H9 (cell line): ENCODE data around the gene MARCHF3. TPM values are rescaled to one million over a fixed set of nuclear protein-coding genes. Genes with fewer than 3 reads are reported as not detected.

Experiments used
- DNase-seq: peaks from one replicate; pipeline ENCODE4 v3.0.0-alpha.2; 2017
- H2AFZ ChIP-seq: one replicate; pipeline ENCODE4 v1.6.1; 2013; ENCODE audit warnings: mild to moderate bottlenecking, low read length, control low read depth, moderate library complexity
- H2AK5ac ChIP-seq: 2 replicates; pipeline ENCODE4 v1.6.1; 2013; ENCODE audit warnings: low read length, control low read depth, mixed read lengths; ENCODE audit not compliant: insufficient read length
- H2BK120ac ChIP-seq: one replicate; pipeline ENCODE4 v1.6.1; 2013; ENCODE audit warnings: low read depth, mild to moderate bottlenecking, low read length, control low read depth, inconsistent platforms; ENCODE audit not compliant: poor library complexity, severe bottlenecking
- H2BK12ac ChIP-seq: 2 replicates; pipeline ENCODE4 v1.6.1; 2013; ENCODE audit warnings: low read length, control low read depth, mixed read lengths, low read depth; ENCODE audit not compliant: insufficient read length
- H2BK15ac ChIP-seq: 2 replicates; pipeline ENCODE4 v1.6.1; 2013; ENCODE audit warnings: low read depth, low read length, control low read depth
- H2BK20ac ChIP-seq: one replicate; pipeline ENCODE4 v1.6.1; 2013; ENCODE audit warnings: low read depth, mild to moderate bottlenecking, low read length, control low read depth, inconsistent platforms; ENCODE audit not compliant: poor library complexity, severe bottlenecking
- H2BK5ac ChIP-seq: 2 replicates; pipeline ENCODE4 v1.6.1; 2013; ENCODE audit warnings: low read length, control low read depth, mixed read lengths; ENCODE audit not compliant: insufficient read length
- H3K14ac ChIP-seq: 2 replicates; pipeline ENCODE4 v1.6.1; 2013; ENCODE audit warnings: low read length, control low read depth; ENCODE audit not compliant: insufficient read depth
- H3K18ac ChIP-seq: 2 replicates; pipeline ENCODE4 v1.6.1; 2013; ENCODE audit warnings: low read depth, mild to moderate bottlenecking, mixed read lengths, low read length, control low read depth; ENCODE audit not compliant: insufficient read length
- H3K23ac ChIP-seq: 2 replicates; pipeline ENCODE4 v1.6.1; 2013; ENCODE audit warnings: low read length, control low read depth, mixed read lengths, low read depth; ENCODE audit not compliant: insufficient read length
- H3K23me2 ChIP-seq: 2 replicates; pipeline ENCODE4 v1.6.1; 2013; ENCODE audit warnings: low read depth, mild to moderate bottlenecking, mixed read lengths, low read length, control low read depth; ENCODE audit not compliant: insufficient read length, poor library complexity, severe bottlenecking
- H3K27ac ChIP-seq: 2 replicates; pipeline ENCODE4 v1.5.1; 2013; ENCODE audit warnings: low read length, control low read depth, mixed read lengths, low read depth; ENCODE audit not compliant: insufficient read length
- H3K27me3 ChIP-seq: 2 replicates; pipeline ENCODE4 v1.6.1; 2013; ENCODE audit warnings: low read length, control low read depth, inconsistent platforms; ENCODE audit not compliant: insufficient read depth
- H3K4ac ChIP-seq: 2 replicates; pipeline ENCODE4 v1.6.1; 2013; ENCODE audit warnings: low read depth, mild to moderate bottlenecking, control low read depth, inconsistent platforms, low read length, moderate library complexity
- H3K4me1 ChIP-seq: 2 replicates; pipeline ENCODE4 v1.6.1; 2013; ENCODE audit warnings: low read length, control low read depth, inconsistent platforms; ENCODE audit not compliant: insufficient read depth
- H3K4me2 ChIP-seq: 2 replicates; pipeline ENCODE4 v1.6.1; 2013; ENCODE audit warnings: low read length, control low read depth, mixed read lengths; ENCODE audit not compliant: insufficient read length, insufficient read depth
- H3K56ac ChIP-seq: 2 replicates; pipeline ENCODE4 v1.6.1; 2013; ENCODE audit warnings: low read depth, mild to moderate bottlenecking, mixed read lengths, low read length, control low read depth; ENCODE audit not compliant: insufficient read length
- H3K79me1 ChIP-seq: 2 replicates; pipeline ENCODE4 v1.6.1; 2013; ENCODE audit warnings: low read depth, mild to moderate bottlenecking, moderate library complexity, low read length, control low read depth, inconsistent platforms; ENCODE audit not compliant: insufficient read depth, poor library complexity, severe bottlenecking
- H3K79me2 ChIP-seq: 2 replicates; pipeline ENCODE4 v1.6.1; 2013; ENCODE audit warnings: low read length, control low read depth, inconsistent platforms; ENCODE audit not compliant: insufficient read depth
- H3K9ac ChIP-seq: 2 replicates; pipeline ENCODE4 v1.6.1; 2013; ENCODE audit warnings: low read length, control low read depth, mixed read lengths; ENCODE audit not compliant: insufficient read length; ENCODE audit errors: extremely low read depth
- H3K9me3 ChIP-seq: one replicate; pipeline ENCODE4 v1.6.1; 2013; ENCODE audit warnings: low read depth, low read length, inconsistent platforms; ENCODE audit not compliant: control insufficient read depth
- H3T11ph ChIP-seq: one replicate; pipeline ENCODE4 v1.6.1; 2013; ENCODE audit warnings: mild to moderate bottlenecking, low read length, control low read depth, inconsistent platforms
- H4K20me1 ChIP-seq: one replicate; pipeline ENCODE4 v1.6.1; 2013; ENCODE audit not compliant: control insufficient read depth, insufficient read length, insufficient read depth
- H4K5ac ChIP-seq: 2 replicates; pipeline ENCODE4 v1.6.1; 2013; ENCODE audit warnings: low read depth, mild to moderate bottlenecking, mixed read lengths, low read length, control low read depth; ENCODE audit not compliant: insufficient read length
- H4K8ac ChIP-seq: replicated peaks from 2 replicates; pipeline ENCODE4 v1.6.1; 2013; ENCODE audit warnings: low read length, control low read depth, mixed read lengths, low read depth; ENCODE audit not compliant: insufficient read length
- H4K91ac ChIP-seq: 2 replicates; pipeline ENCODE4 v1.6.1; 2013; ENCODE audit warnings: low read depth, mild to moderate bottlenecking, moderate library complexity, mixed read lengths, low read length, control low read depth; ENCODE audit not compliant: insufficient read length
- H3K27ac Mint-ChIP-seq, 3 experiments: 2 replicates in 2 of 3; 3 replicates in 1 of 3; pipeline ENCODE4 v1.8.0; 2020 to 2021; ENCODE audit warnings: mixed read lengths in 3 of 3, mild to moderate bottlenecking in 1 of 3, moderate library complexity in 1 of 3
- H3K27me3 Mint-ChIP-seq: 2 replicates; pipeline ENCODE4 v1.8.0; 2021; ENCODE audit warnings: low read depth, mild to moderate bottlenecking, moderate library complexity, mixed read lengths
- H3K36me3 Mint-ChIP-seq, 3 experiments: 2 replicates in 2 of 3; 3 replicates in 1 of 3; pipeline ENCODE4 v1.8.0; 2020 to 2021; ENCODE audit warnings: low read depth in 3 of 3, mixed read lengths in 3 of 3; ENCODE audit not compliant: insufficient read depth in 1 of 3
- H3K4me1 Mint-ChIP-seq, 2 experiments: 2 replicates each; pipeline ENCODE4 v1.8.0; 2020; ENCODE audit warnings: mixed read lengths in 2 of 2
- H3K4me3 Mint-ChIP-seq, 2 experiments: 2 replicates in 1 of 2; 3 replicates in 1 of 2; pipeline ENCODE4 v1.8.0; 2020 to 2021; ENCODE audit warnings: mild to moderate bottlenecking in 2 of 2, mixed read lengths in 2 of 2, moderate library complexity in 1 of 2
- H3K9me3 Mint-ChIP-seq, 2 experiments: 2 replicates in 1 of 2; 3 replicates in 1 of 2; pipeline ENCODE4 v1.8.0; 2020; ENCODE audit warnings: mild to moderate bottlenecking in 2 of 2, mixed read lengths in 2 of 2, moderate library complexity in 1 of 2
- WGBS: extraction: QIAGEN DNeasy Blood & Tissue Kit; methylation state at CpG from one replicate; pipeline ENCODE4 v1.1.7; 2013; ENCODE audit warnings: missing lambda C conversion rate, low lambda C conversion rate, mixed read lengths; ENCODE audit not compliant: insufficient read length; ENCODE audit errors: extremely low coverage; 5-methylcytosine and 5-hydroxymethylcytosine counted together
- total RNA-seq: library from RNA; stranded (reverse); gene quantifications from 2 replicates; pipeline ENCODE4 v1.2.1, GENCODE V29; 2021
- TF ChIP-seq, protein P1 (sequence below): fragments of 200-600 bp; sonication (generic); conservative IDR thresholded peaks from 3 replicates; pipeline ENCODE4 v1.8.0; 2021; ENCODE audit warnings: antibody characterized with exemption, mild to moderate bottlenecking

Gene MARCHF3
- total RNA-seq, 1 experiment from 2014 or later, result 17.7 TPM

- no peaks in the 10 kb centered on the region; a peak in 1 of 7 replicates for H3K36me3 Mint-ChIP-seq
Measured at GRCh38 chr5:127003798-127004495, 26.4 kb downstream of the MARCHF3 start.

More at GRCh38 chr5:127003798-127004495, 26.4 kb downstream of the MARCHF3 start:
- no peak overlapping the region for H3K56ac ChIP-seq
- H4K20me1 ChIP-seq, result no peaks in the 10 kb centered on the region
- H3K79me2 ChIP-seq, result no peaks in the 10 kb centered on the region
- H3K79me1 ChIP-seq, result peaks cover 3% of the 10 kb centered on the region
- no peak overlapping the region for H2AK5ac ChIP-seq
- no peaks in the 10 kb centered on the region for H3K27me3 Mint-ChIP-seq
- no peak overlapping the region for H3K4ac ChIP-seq
- H3K27ac Mint-ChIP-seq, result no peak overlapping the region
- H3K4me2 ChIP-seq, result no peak overlapping the region
- peaks cover 0 to 4% of the 10 kb centered on the region in 2 experiments; a peak in 1 of 4 replicates for H3K4me1 Mint-ChIP-seq
- WGBS, result no CpG with 5 or more reads among the region's 7 CpGs
- no peak overlapping the region for H3K9ac ChIP-seq
- no peak overlapping the region for H2BK20ac ChIP-seq
- no peak overlapping the region for H4K8ac ChIP-seq
- no peaks in the 10 kb centered on the region for H3K9me3 ChIP-seq
- no peak overlapping the region for H3K4me3 Mint-ChIP-seq
- no peak overlapping the region for H3K23ac ChIP-seq
- DNase-seq, result no peak
- H2BK5ac ChIP-seq, result no peak overlapping the region
- H2BK12ac ChIP-seq, result no peak overlapping the region
- no peak overlapping the region for H4K5ac ChIP-seq
- H3K9me3 Mint-ChIP-seq, result no peaks in the 10 kb centered on the region
- no peak overlapping the region for H4K91ac ChIP-seq
- H2BK120ac ChIP-seq, result no peak overlapping the region
- no peaks in the 10 kb centered on the region for H3K27me3 ChIP-seq
- 0 out of 2 replicates have a peak, but pooled peaks cover 6% of the 10 kb centered on the region for H3K4me1 ChIP-seq
- H2BK15ac ChIP-seq, result no peak overlapping the region
- H3T11ph ChIP-seq, result no peak overlapping the region
- H3K23me2 ChIP-seq, result no peaks in the 10 kb centered on the region
- TF ChIP-seq, protein P1, sequence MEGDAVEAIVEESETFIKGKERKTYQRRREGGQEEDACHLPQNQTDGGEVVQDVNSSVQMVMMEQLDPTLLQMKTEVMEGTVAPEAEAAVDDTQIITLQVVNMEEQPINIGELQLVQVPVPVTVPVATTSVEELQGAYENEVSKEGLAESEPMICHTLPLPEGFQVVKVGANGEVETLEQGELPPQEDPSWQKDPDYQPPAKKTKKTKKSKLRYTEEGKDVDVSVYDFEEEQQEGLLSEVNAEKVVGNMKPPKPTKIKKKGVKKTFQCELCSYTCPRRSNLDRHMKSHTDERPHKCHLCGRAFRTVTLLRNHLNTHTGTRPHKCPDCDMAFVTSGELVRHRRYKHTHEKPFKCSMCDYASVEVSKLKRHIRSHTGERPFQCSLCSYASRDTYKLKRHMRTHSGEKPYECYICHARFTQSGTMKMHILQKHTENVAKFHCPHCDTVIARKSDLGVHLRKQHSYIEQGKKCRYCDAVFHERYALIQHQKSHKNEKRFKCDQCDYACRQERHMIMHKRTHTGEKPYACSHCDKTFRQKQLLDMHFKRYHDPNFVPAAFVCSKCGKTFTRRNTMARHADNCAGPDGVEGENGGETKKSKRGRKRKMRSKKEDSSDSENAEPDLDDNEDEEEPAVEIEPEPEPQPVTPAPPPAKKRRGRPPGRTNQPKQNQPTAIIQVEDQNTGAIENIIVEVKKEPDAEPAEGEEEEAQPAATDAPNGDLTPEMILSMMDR, result no peak
- H3K27ac ChIP-seq, result no peak overlapping the region
- no peak overlapping the region for H3K14ac ChIP-seq
- no peak overlapping the region for H3K18ac ChIP-seq
- no peak overlapping the region for H2AFZ ChIP-seq
